GM20000 (cell line): ENCODE results near the gene KCNQ1OT1.

Experiments
- DNase-seq: peaks from one replicate; pipeline ENCODE4 v3.0.0; 2012; ENCODE audit warnings: low spot score
- TF ChIP-seq, protein P1 (sequence below): IDR thresholded peaks from 2 replicates; pipeline ENCODE4 v1.5.1; 2012; ENCODE audit warnings: mild to moderate bottlenecking, control low read depth; ENCODE audit errors: extremely low read depth, missing control alignments

The KCNQ1OT1 gene

DNA sequence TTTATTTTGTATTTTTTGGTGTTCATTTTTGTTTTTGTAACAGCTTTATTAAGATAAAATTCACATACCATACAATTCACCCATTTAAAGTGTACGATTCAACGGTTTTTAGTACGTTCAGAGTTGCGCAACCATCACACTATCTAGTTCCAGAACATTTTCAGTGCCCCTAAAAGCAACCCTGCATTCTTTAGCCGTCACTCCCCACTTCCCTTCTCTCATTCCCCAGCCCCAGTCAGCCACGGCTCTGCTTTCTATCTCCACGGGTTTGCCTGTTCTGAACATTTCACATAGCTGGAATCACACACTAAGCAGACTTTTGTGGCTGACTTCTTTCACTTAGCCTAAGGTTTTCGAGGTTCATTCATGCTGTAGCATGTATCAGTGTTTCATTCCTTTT is 9.6 kb upstream of the KCNQ1OT1 start:
- TF ChIP-seq, protein P1, sequence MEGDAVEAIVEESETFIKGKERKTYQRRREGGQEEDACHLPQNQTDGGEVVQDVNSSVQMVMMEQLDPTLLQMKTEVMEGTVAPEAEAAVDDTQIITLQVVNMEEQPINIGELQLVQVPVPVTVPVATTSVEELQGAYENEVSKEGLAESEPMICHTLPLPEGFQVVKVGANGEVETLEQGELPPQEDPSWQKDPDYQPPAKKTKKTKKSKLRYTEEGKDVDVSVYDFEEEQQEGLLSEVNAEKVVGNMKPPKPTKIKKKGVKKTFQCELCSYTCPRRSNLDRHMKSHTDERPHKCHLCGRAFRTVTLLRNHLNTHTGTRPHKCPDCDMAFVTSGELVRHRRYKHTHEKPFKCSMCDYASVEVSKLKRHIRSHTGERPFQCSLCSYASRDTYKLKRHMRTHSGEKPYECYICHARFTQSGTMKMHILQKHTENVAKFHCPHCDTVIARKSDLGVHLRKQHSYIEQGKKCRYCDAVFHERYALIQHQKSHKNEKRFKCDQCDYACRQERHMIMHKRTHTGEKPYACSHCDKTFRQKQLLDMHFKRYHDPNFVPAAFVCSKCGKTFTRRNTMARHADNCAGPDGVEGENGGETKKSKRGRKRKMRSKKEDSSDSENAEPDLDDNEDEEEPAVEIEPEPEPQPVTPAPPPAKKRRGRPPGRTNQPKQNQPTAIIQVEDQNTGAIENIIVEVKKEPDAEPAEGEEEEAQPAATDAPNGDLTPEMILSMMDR, result no peak
- no peak for DNase-seq

DNA sequence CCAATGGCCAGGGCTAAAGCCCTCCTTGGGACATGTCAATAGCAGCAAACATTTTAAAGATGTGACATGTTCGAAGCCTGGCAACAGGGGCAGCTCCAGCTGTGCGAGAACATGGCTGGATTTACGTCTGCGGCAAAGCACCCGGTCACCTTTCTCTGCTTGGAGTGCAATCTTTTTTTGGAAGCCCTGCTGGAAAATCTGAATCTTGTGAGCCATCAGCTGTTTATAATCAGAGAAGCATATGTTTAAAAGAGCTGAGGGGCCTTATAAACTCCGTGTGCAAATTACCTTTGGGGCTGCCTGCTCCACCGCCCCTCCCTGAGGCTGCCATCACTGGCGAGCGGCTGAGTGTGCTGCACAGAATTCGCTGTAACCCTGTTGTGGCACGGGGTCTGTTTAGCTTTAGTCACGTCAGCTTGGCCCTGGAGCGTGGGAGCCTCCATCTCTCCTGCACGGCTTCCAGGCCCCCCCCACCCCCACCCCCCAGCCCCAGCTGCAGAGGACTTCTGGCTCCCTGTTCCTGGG is 9.0 kb upstream of the KCNQ1OT1 start:
- TF ChIP-seq, protein P1, result no peak
- no peak for DNase-seq

DNA sequence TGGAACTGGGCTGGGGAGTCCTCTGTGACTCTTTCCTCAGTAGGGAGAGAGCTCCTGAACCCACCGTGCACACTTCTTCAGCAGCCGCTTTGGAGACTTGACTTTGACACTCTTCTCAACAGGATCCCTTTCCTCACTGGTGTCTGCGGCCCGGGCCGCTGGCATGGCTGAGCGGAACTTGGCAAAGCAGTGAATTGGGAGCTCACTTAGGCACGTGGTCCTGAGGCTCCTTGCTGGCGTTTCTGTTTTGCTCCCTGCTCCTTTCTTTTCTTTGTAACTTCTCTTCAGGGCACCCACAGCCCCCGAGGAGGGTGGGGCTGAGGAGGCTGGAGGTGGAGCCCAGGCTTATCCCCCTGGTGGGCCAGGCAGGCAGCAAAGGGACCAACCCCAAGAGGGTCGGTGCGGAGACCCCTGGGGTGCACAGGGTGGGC is 8.4 kb upstream of the KCNQ1OT1 start:
- DNase-seq, result no peak
- TF ChIP-seq, protein P1, result no peak

DNA sequence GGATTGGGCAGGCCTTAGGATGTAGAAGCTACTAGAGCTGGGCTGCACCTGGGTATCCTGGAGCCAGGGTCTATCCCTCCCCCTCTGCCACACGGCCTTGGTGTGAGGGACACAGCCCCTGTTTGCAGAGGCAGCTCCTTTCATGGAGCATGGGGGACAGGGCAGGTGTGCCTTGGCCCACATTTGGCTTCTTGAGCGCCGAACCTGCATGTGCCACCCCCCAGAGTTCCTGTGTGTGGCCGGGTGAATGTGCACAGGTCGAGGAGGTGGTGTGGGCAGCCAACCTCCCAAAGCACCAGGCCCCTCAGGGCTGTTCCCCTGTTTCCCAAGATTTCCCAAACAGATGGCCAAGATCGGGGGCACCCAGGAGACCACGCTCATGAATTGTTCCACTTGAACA is 7.9 kb upstream of the KCNQ1OT1 start:
- no peak for DNase-seq
- TF ChIP-seq, protein P1, result no peak

DNA sequence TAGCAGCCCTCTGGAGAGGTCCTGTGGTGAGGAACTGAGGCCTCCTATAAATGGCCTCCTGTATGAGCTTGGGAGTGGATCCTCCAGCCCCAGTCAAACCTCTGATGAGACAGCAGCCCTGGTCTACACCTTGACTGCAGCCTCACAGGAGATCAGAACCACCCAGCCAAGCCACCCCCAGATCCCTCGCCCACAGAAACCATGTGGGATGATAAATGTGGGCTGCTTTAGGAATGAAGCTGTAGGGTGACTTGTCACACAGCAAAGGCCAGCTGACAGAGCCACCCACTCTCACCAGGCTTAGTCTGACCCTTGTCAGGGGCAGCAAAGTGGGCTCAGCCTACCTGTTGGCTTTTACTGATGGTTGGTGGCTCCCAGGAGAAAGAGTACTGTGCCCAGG is 6.5 kb upstream of the KCNQ1OT1 start:
- TF ChIP-seq, protein P1, result no peak
- no peak for DNase-seq

DNA sequence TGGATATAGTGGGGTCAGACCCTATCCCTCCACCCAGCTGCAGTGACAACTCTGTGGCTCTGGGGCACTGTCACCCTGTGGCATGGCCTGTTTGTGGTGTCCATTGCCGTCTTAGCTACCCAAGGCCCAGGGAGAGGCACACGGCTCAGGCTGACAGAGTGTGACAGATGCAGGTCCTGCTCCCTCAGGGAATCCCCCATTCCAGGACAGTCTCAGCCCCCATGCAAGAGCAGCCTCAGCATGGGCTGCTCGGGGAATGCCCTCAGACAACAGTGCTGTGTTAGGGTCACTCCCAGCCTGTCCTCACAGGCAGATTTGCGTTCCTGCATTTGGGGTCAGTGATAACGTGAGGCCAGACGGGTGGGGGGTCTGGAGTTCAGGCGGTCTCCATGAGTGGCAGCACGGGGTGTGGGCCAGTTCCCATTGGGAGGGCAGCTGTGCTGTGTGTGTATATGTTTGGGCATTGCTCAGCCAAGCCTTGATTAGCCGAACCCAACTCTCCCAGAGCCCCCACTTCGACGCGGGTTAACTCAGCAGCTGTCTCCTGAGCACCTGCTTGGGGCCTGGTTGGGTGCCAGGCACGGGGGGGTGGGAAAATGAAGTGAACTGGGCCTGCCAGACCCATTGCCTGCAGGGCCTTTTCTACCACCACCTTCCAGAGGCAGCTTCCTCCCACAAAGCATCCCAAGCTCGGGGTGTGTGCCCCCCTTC is 5.3 kb upstream of the KCNQ1OT1 start:
- TF ChIP-seq, protein P1, result no peak
- DNase-seq, result no peak

DNA sequence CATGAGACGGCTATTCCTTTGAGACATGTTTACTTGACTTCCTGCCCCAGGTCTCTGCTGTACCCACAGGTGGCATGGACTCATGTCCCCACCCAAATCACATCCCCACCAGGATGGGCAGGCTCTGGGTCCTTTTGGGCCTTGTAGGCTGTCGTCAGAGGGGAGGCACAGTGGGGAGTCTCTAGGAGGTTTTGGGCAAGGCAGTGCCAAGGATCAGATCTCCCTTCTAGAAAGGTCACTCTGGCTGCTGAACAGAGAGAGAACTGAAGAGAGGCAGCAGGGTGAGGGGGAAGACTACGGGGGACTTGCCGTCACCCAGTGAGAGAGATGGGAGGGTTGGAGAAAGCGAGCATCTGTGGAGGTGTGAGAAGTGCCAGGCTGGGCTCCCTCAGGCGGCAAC is 4.6 kb upstream of the KCNQ1OT1 start:
- no peak for DNase-seq
- TF ChIP-seq, protein P1, result no peak
